H9 (cell line): ENCODE data around the gene SEMA3E. TPM values are rescaled to one million over a fixed set of nuclear protein-coding genes. Genes with fewer than 3 reads are reported as not detected.

ENCODE experiments used
- DNase-seq: peaks from one replicate; pipeline ENCODE4 v3.0.0-alpha.2; 2017
- H2AFZ ChIP-seq: one replicate; pipeline ENCODE4 v1.6.1; 2013; ENCODE audit warnings: mild to moderate bottlenecking, low read length, control low read depth, moderate library complexity
- H2AK5ac ChIP-seq: 2 replicates; pipeline ENCODE4 v1.6.1; 2013; ENCODE audit warnings: low read length, control low read depth, mixed read lengths; ENCODE audit not compliant: insufficient read length
- H2BK120ac ChIP-seq: one replicate; pipeline ENCODE4 v1.6.1; 2013; ENCODE audit warnings: low read depth, mild to moderate bottlenecking, low read length, control low read depth, inconsistent platforms; ENCODE audit not compliant: poor library complexity, severe bottlenecking
- H2BK12ac ChIP-seq: 2 replicates; pipeline ENCODE4 v1.6.1; 2013; ENCODE audit warnings: low read length, control low read depth, mixed read lengths, low read depth; ENCODE audit not compliant: insufficient read length
- H2BK15ac ChIP-seq: 2 replicates; pipeline ENCODE4 v1.6.1; 2013; ENCODE audit warnings: low read depth, low read length, control low read depth
- H2BK20ac ChIP-seq: one replicate; pipeline ENCODE4 v1.6.1; 2013; ENCODE audit warnings: low read depth, mild to moderate bottlenecking, low read length, control low read depth, inconsistent platforms; ENCODE audit not compliant: poor library complexity, severe bottlenecking
- H2BK5ac ChIP-seq: 2 replicates; pipeline ENCODE4 v1.6.1; 2013; ENCODE audit warnings: low read length, control low read depth, mixed read lengths; ENCODE audit not compliant: insufficient read length
- H3K14ac ChIP-seq: 2 replicates; pipeline ENCODE4 v1.6.1; 2013; ENCODE audit warnings: low read length, control low read depth; ENCODE audit not compliant: insufficient read depth
- H3K18ac ChIP-seq: 2 replicates; pipeline ENCODE4 v1.6.1; 2013; ENCODE audit warnings: low read depth, mild to moderate bottlenecking, mixed read lengths, low read length, control low read depth; ENCODE audit not compliant: insufficient read length
- H3K23ac ChIP-seq: 2 replicates; pipeline ENCODE4 v1.6.1; 2013; ENCODE audit warnings: low read length, control low read depth, mixed read lengths, low read depth; ENCODE audit not compliant: insufficient read length
- H3K23me2 ChIP-seq: 2 replicates; pipeline ENCODE4 v1.6.1; 2013; ENCODE audit warnings: low read depth, mild to moderate bottlenecking, mixed read lengths, low read length, control low read depth; ENCODE audit not compliant: insufficient read length, poor library complexity, severe bottlenecking
- H3K27ac ChIP-seq: 2 replicates; pipeline ENCODE4 v1.5.1; 2013; ENCODE audit warnings: low read length, control low read depth, mixed read lengths, low read depth; ENCODE audit not compliant: insufficient read length
- H3K27me3 ChIP-seq: 2 replicates; pipeline ENCODE4 v1.6.1; 2013; ENCODE audit warnings: low read length, control low read depth, inconsistent platforms; ENCODE audit not compliant: insufficient read depth
- H3K4ac ChIP-seq: 2 replicates; pipeline ENCODE4 v1.6.1; 2013; ENCODE audit warnings: low read depth, mild to moderate bottlenecking, control low read depth, inconsistent platforms, low read length, moderate library complexity
- H3K4me1 ChIP-seq: 2 replicates; pipeline ENCODE4 v1.6.1; 2013; ENCODE audit warnings: low read length, control low read depth, inconsistent platforms; ENCODE audit not compliant: insufficient read depth
- H3K4me2 ChIP-seq: 2 replicates; pipeline ENCODE4 v1.6.1; 2013; ENCODE audit warnings: low read length, control low read depth, mixed read lengths; ENCODE audit not compliant: insufficient read length, insufficient read depth
- H3K56ac ChIP-seq: 2 replicates; pipeline ENCODE4 v1.6.1; 2013; ENCODE audit warnings: low read depth, mild to moderate bottlenecking, mixed read lengths, low read length, control low read depth; ENCODE audit not compliant: insufficient read length
- H3K79me1 ChIP-seq: 2 replicates; pipeline ENCODE4 v1.6.1; 2013; ENCODE audit warnings: low read depth, mild to moderate bottlenecking, moderate library complexity, low read length, control low read depth, inconsistent platforms; ENCODE audit not compliant: insufficient read depth, poor library complexity, severe bottlenecking
- H3K79me2 ChIP-seq: 2 replicates; pipeline ENCODE4 v1.6.1; 2013; ENCODE audit warnings: low read length, control low read depth, inconsistent platforms; ENCODE audit not compliant: insufficient read depth
- H3K9ac ChIP-seq: 2 replicates; pipeline ENCODE4 v1.6.1; 2013; ENCODE audit warnings: low read length, control low read depth, mixed read lengths; ENCODE audit not compliant: insufficient read length; ENCODE audit errors: extremely low read depth
- H3K9me3 ChIP-seq: one replicate; pipeline ENCODE4 v1.6.1; 2013; ENCODE audit warnings: low read depth, low read length, inconsistent platforms; ENCODE audit not compliant: control insufficient read depth
- H3T11ph ChIP-seq: one replicate; pipeline ENCODE4 v1.6.1; 2013; ENCODE audit warnings: mild to moderate bottlenecking, low read length, control low read depth, inconsistent platforms
- H4K20me1 ChIP-seq: one replicate; pipeline ENCODE4 v1.6.1; 2013; ENCODE audit not compliant: control insufficient read depth, insufficient read length, insufficient read depth
- H4K5ac ChIP-seq: 2 replicates; pipeline ENCODE4 v1.6.1; 2013; ENCODE audit warnings: low read depth, mild to moderate bottlenecking, mixed read lengths, low read length, control low read depth; ENCODE audit not compliant: insufficient read length
- H4K8ac ChIP-seq: replicated peaks from 2 replicates; pipeline ENCODE4 v1.6.1; 2013; ENCODE audit warnings: low read length, control low read depth, mixed read lengths, low read depth; ENCODE audit not compliant: insufficient read length
- H4K91ac ChIP-seq: 2 replicates; pipeline ENCODE4 v1.6.1; 2013; ENCODE audit warnings: low read depth, mild to moderate bottlenecking, moderate library complexity, mixed read lengths, low read length, control low read depth; ENCODE audit not compliant: insufficient read length
- H3K27ac Mint-ChIP-seq, 3 experiments: 2 replicates in 2 of 3; 3 replicates in 1 of 3; pipeline ENCODE4 v1.8.0; 2020 to 2021; ENCODE audit warnings: mixed read lengths in 3 of 3, mild to moderate bottlenecking in 1 of 3, moderate library complexity in 1 of 3
- H3K27me3 Mint-ChIP-seq: 2 replicates; pipeline ENCODE4 v1.8.0; 2021; ENCODE audit warnings: low read depth, mild to moderate bottlenecking, moderate library complexity, mixed read lengths
- H3K36me3 Mint-ChIP-seq, 3 experiments: 2 replicates in 2 of 3; 3 replicates in 1 of 3; pipeline ENCODE4 v1.8.0; 2020 to 2021; ENCODE audit warnings: low read depth in 3 of 3, mixed read lengths in 3 of 3; ENCODE audit not compliant: insufficient read depth in 1 of 3
- H3K4me1 Mint-ChIP-seq, 2 experiments: 2 replicates each; pipeline ENCODE4 v1.8.0; 2020; ENCODE audit warnings: mixed read lengths in 2 of 2
- H3K4me3 Mint-ChIP-seq, 2 experiments: 2 replicates in 1 of 2; 3 replicates in 1 of 2; pipeline ENCODE4 v1.8.0; 2020 to 2021; ENCODE audit warnings: mild to moderate bottlenecking in 2 of 2, mixed read lengths in 2 of 2, moderate library complexity in 1 of 2
- H3K9me3 Mint-ChIP-seq, 2 experiments: 2 replicates in 1 of 2; 3 replicates in 1 of 2; pipeline ENCODE4 v1.8.0; 2020; ENCODE audit warnings: mild to moderate bottlenecking in 2 of 2, mixed read lengths in 2 of 2, moderate library complexity in 1 of 2
- WGBS: extraction: QIAGEN DNeasy Blood & Tissue Kit; methylation state at CpG from one replicate; pipeline ENCODE4 v1.1.7; 2013; ENCODE audit warnings: missing lambda C conversion rate, low lambda C conversion rate, mixed read lengths; ENCODE audit not compliant: insufficient read length; ENCODE audit errors: extremely low coverage; 5-methylcytosine and 5-hydroxymethylcytosine counted together
- total RNA-seq: library from RNA; stranded (reverse); gene quantifications from 2 replicates; pipeline ENCODE4 v1.2.1, GENCODE V29; 2021
- TF ChIP-seq, protein P1 (sequence below): fragments of 200-600 bp; sonication (generic); conservative IDR thresholded peaks from 3 replicates; pipeline ENCODE4 v1.8.0; 2021; ENCODE audit warnings: antibody characterized with exemption, mild to moderate bottlenecking

The SEMA3E gene
- total RNA-seq, 1 experiment from 2014 or later = 0.39 TPM

DNA sequence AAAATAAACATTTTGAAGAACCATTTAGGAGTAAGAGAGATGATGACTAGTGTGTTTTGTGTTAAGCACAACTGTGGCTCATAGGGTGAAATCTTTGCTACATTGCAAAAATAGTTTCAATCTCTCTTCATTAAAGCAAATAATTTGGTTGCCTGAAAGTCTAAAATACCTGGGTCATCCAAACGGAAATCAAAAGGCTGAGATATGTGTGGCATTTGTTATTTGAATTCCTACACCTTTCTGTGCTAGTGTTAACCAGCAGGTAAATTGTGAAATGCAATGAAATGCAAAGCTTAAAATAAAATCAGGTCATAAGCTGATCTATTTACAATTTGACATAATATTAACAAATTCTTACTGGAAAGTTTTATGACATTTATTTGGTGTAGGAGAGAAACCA is 40.9 kb upstream of the SEMA3E start:
- Histone ChIP-seq H3K4ac (no peak overlapping the region), H4K20me1 (no peaks in the 10 kb centered on the region), H2BK5ac (no peak overlapping the region), H3K27ac (no peak overlapping the region), H2BK15ac (no peak overlapping the region), H3K9ac (no peak overlapping the region), H3K23ac (no peak overlapping the region), H3K27me3 (peaks cover 8% of the 10 kb centered on the region; the same call in 1 of the 2 replicates), H3K4me1 (peaks cover 13% of the 10 kb centered on the region; the same call in 1 of the 2 replicates), H3K56ac (no peak overlapping the region), H2AFZ (no peak overlapping the region), H2BK12ac (no peak overlapping the region), H2BK120ac (no peak overlapping the region), H3K4me2 (no peak overlapping the region), H3K79me1 (no peaks in the 10 kb centered on the region), H3K9me3 (no peaks in the 10 kb centered on the region), H3K79me2 (no peaks in the 10 kb centered on the region), H2AK5ac (no peak overlapping the region), H3T11ph (no peak overlapping the region), H4K91ac (no peak overlapping the region), H3K14ac (no peak overlapping the region), H4K8ac (no peak overlapping the region), H4K5ac (no peak overlapping the region), H3K23me2 (no peaks in the 10 kb centered on the region), H2BK20ac (no peak overlapping the region), H3K18ac (no peak overlapping the region)
- peaks cover 0 to 8% (median 2%) of the 10 kb centered on the region in 3 experiments; a peak in 2 of 7 replicates for H3K36me3 Mint-ChIP-seq
- peaks cover 2 to 10% of the 10 kb centered on the region in 2 experiments; a peak in 2 of 5 replicates for H3K9me3 Mint-ChIP-seq
- no peak for DNase-seq
- peaks cover 66 to 78% of the 10 kb centered on the region in 2 experiments for H3K4me1 Mint-ChIP-seq
- peaks cover 34% of the 10 kb centered on the region for H3K27me3 Mint-ChIP-seq
- H3K27ac Mint-ChIP-seq = peak overlapping the region in 1 of 3 experiments; percentile 38; a peak in 2 of 7 replicates
- H3K4me3 Mint-ChIP-seq = no peak overlapping the region
- TF ChIP-seq, protein P1, sequence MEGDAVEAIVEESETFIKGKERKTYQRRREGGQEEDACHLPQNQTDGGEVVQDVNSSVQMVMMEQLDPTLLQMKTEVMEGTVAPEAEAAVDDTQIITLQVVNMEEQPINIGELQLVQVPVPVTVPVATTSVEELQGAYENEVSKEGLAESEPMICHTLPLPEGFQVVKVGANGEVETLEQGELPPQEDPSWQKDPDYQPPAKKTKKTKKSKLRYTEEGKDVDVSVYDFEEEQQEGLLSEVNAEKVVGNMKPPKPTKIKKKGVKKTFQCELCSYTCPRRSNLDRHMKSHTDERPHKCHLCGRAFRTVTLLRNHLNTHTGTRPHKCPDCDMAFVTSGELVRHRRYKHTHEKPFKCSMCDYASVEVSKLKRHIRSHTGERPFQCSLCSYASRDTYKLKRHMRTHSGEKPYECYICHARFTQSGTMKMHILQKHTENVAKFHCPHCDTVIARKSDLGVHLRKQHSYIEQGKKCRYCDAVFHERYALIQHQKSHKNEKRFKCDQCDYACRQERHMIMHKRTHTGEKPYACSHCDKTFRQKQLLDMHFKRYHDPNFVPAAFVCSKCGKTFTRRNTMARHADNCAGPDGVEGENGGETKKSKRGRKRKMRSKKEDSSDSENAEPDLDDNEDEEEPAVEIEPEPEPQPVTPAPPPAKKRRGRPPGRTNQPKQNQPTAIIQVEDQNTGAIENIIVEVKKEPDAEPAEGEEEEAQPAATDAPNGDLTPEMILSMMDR = no peak
- no CpG with 5 or more reads among the region's 1 CpG for WGBS
